Ovary (tissue), 9 donors: Measurements from ENCODE around the gene THOC2. TPM values are rescaled to one million over a fixed set of nuclear protein-coding genes. Genes with fewer than 3 reads are reported as not detected.

Source experiments
- DNase-seq, 5 donors: peaks; one replicate each; pipeline ENCODE4 v3.0.0-alpha.2; 2019 to 2020
- H3K27ac ChIP-seq, 2 donors: fragments of 200-600 bp; one replicate each; pipeline versions ENCODE4 v1.5.1 to v1.8.0; 2019 to 2022
- H3K27me3 ChIP-seq: fragments of 200-600 bp; one replicate; pipeline ENCODE4 v1.8.0; 2022
- H3K36me3 ChIP-seq: fragments of 200-600 bp; sonication (generic); one replicate; pipeline ENCODE4 v1.5.1; 2019
- H3K4me1 ChIP-seq: one replicate; pipeline ENCODE4 v1.8.1; 2013; ENCODE audit warnings: mild to moderate bottlenecking, moderate library complexity; ENCODE audit not compliant: insufficient read depth
- H3K4me3 ChIP-seq: fragments of 200-600 bp; sonication (generic); one replicate; pipeline ENCODE4 v1.5.1; 2017
- H3K9me3 ChIP-seq, 2 donors: fragments of 200-600 bp in 1 of 2; sonication (generic) in 1 of 2; one replicate each; pipeline versions ENCODE4 v1.5.1 to v1.8.1; 2013 to 2019; ENCODE audit warnings: mild to moderate bottlenecking in 1 of 2, moderate library complexity in 1 of 2
- EP300 ChIP-seq: sonication (generic); formaldehyde crosslinking; IDR thresholded peaks from one replicate; pipeline ENCODE4 v1.6.1; 2017; ENCODE audit warnings: antibody characterized with exemption
- POLR2A ChIP-seq: fragments of 450-650 bp; IDR thresholded peaks from one replicate; pipeline ENCODE4 v1.6.1; 2017; ENCODE audit warnings: antibody characterized with exemption, mild to moderate bottlenecking, moderate library complexity
- WGBS, 3 donors: extraction: QIAGEN DNeasy Blood & Tissue Kit in 1 of 3; methylation state at CpG; one replicate each; pipeline versions ENCODE4 v1.1.5 to v1.1.7; 2013 to 2017; 5-methylcytosine and 5-hydroxymethylcytosine counted together
- intact Hi-C, 4 donors: fragments of 100-400 bp; cut with DNase I; formaldehyde crosslinking; loops; one replicate each; pipeline versions ENCODE4 v1.11.0 to v1.15.1; 2022 to 2023
- polyA plus RNA-seq, 2 donors: library from polyadenylated mRNA; stranded (reverse); fragments of 200-250 nt in 1 of 2; fragments of 350-450 nt in 1 of 2; fragmentation: Illumina TruSeq in 1 of 2; extraction: RNeasy Lipid Tissue Mini Kit (QIAGEN cat#74804) in 1 of 2; gene quantifications; one replicate each; pipeline ENCODE4 v1.2.3, GENCODE V29; 2013 to 2014
- small RNA-seq: library from RNA; depleted of rRNA; stranded (forward); fragments of <200 nt; gene quantifications from one replicate; pipeline ENCODE3, GENCODE V24; 2016
- total RNA-seq, 7 donors: library from RNA; depleted of rRNA in 2 of 7; stranded (reverse); fragments of >200 nt in 2 of 7; fragmentation: NEBNext Ultra II Directional in 3 of 7; extraction: Animal tissue kit (Norgen Biotek cat#: 25700) in 3 of 7; gene quantifications; one replicate each; pipeline versions ENCODE4 v1.1.0 to v1.2.4, GENCODE V29; 2016 to 2023
- TF ChIP-seq, protein P1 (sequence below), 3 donors: fragments of 450-650 bp in 2 of 3; fragments of 200-600 bp in 1 of 3; IDR thresholded peaks; one replicate each; pipeline versions ENCODE4 v1.5.1 to v1.8.0; 2016 to 2022; ENCODE audit warnings: antibody characterized with exemption in 3 of 3, mild to moderate bottlenecking in 1 of 3
- donor health status: DM: no; HTN: no; CAD: no; lungs with moderate emphysema.
- donor health status: DM: no; HTN: no; CAD: no.
- donor health status: Bipolar disorder and iron deficiency.
- donor health status: DM: yes; HTN: yes; CAD: no.
- donor health status: DM: no; HTN: no; CAD: no.
- donor health status: DM: yes; HTN: yes; CAD: no.

Gene THOC2
- total and polyA plus RNA-seq, 9 donors = 37.0 to 91.9 (median 77.7) TPM

DNA sequence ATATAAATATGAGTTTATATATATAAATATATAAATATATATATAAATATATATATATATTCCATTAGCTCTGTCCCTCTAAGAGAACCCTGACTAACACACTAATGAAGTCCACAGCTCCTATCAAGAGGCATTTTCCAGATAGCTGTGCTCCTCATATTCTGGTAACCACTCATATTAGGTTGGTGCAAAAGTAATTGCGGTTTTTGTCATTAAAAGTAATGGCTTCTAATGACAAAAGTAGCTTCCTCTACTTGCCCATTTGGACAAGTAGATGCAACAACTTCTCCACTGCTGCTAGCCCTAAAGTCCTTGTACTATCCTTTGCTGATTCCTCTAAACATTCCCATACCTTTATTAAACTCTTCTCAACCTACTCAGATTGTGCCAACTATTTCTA lies 182.0 kb downstream of the THOC2 start:
- WGBS, 3 donors = 70 to 90% (median 79%) methylated on average over 1 of the region's 1 CpG

More for the DNA sequence above, 182.0 kb downstream of the THOC2 start:
- DNase-seq = no peak
- intact Hi-C loops = no loop called here
- TF ChIP-seq EP300 (no peak), POLR2A (no peak)
- TF ChIP-seq, protein P1, sequence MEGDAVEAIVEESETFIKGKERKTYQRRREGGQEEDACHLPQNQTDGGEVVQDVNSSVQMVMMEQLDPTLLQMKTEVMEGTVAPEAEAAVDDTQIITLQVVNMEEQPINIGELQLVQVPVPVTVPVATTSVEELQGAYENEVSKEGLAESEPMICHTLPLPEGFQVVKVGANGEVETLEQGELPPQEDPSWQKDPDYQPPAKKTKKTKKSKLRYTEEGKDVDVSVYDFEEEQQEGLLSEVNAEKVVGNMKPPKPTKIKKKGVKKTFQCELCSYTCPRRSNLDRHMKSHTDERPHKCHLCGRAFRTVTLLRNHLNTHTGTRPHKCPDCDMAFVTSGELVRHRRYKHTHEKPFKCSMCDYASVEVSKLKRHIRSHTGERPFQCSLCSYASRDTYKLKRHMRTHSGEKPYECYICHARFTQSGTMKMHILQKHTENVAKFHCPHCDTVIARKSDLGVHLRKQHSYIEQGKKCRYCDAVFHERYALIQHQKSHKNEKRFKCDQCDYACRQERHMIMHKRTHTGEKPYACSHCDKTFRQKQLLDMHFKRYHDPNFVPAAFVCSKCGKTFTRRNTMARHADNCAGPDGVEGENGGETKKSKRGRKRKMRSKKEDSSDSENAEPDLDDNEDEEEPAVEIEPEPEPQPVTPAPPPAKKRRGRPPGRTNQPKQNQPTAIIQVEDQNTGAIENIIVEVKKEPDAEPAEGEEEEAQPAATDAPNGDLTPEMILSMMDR (IDR thresholded peaks at IDR 0.05) = no peak
- Histone ChIP-seq H3K4me1 (no peaks in the 10 kb centered on the region), H3K27me3 (no peaks in the 10 kb centered on the region), H3K27ac (no peak overlapping the region), H3K4me3 (no peak overlapping the region), H3K36me3 (no peaks in the 10 kb centered on the region), H3K9me3 (no peaks in the 10 kb centered on the region)

Small RNA genes lying within 50 kb of the gene (small RNA-seq; reads per million reads assigned to genes)
- gene AL030996.1 (not detected), gene RNU7-69P (not detected)

Other genes starting within 250 kb of the THOC2 start
- gene XIAP, start 127.0 kb upstream of the THOC2 start, total RNA-seq = 10 to 100 TPM; 20.0 to 56.0 (median 38.8) TPM
- 10 to 100 TPM; 12.4 to 18.4 TPM for gene XIAP, start 127.0 kb upstream of the THOC2 start, polyA plus RNA-seq
- 100 to 1,000 TPM in 1 of 7 donors, 10 to 100 TPM in 6; 64.2 to 135 (median 87.0) TPM for gene STAG2, start 228.7 kb upstream of the THOC2 start, total RNA-seq
- gene STAG2, start 228.7 kb upstream of the THOC2 start, polyA plus RNA-seq = 10 to 100 TPM; 35.1 to 36.4 TPM